ENCODE data around the gene GABRA5.
"Not testable (repeated sequence)": the region's sequence is repeated elsewhere in the genome, so short reads cannot be mapped to it uniquely, and the experiment has no call there.

The GABRA5 gene

GRCh38 chr15:26877831-26878230 lies 11.0 kb downstream of the GABRA5 start:
- DNase-seq (ENCODE audit: low spot score): no peak

- no peak for DNase-seq (ENCODE audit: low spot score)
These were observed 12.8 kb downstream of the GABRA5 start for GRCh38 chr15:26879706-26880105.

- no peak for DNase-seq (ENCODE audit: low spot score)
These were observed 15.2 kb downstream of the GABRA5 start for GRCh38 chr15:26882112-26882511.

GRCh38 chr15:26882616-26883365 lies 15.9 kb downstream of the GABRA5 start:
- DNase-seq (ENCODE audit: low spot score): no peak

- no peak for DNase-seq (ENCODE audit: low spot score)
These were observed 16.6 kb downstream of the GABRA5 start for GRCh38 chr15:26883466-26883865.

GRCh38 chr15:26886566-26886965 lies 19.7 kb downstream of the GABRA5 start:
- DNase-seq (ENCODE audit: low spot score): no peak

GRCh38 chr15:26887926-26888666 lies 21.2 kb downstream of the GABRA5 start:
- no peak for DNase-seq (ENCODE audit: low spot score)

GRCh38 chr15:26888761-26889160 lies 21.9 kb downstream of the GABRA5 start:
- DNase-seq (ENCODE audit: low spot score): no peak

- no peak for DNase-seq (ENCODE audit: low spot score)
These were observed 22.5 kb downstream of the GABRA5 start for GRCh38 chr15:26889298-26889898.

GRCh38 chr15:26890451-26890850 lies 23.6 kb downstream of the GABRA5 start:
- no peak for DNase-seq (ENCODE audit: low spot score)

- no peak for DNase-seq (ENCODE audit: low spot score)
These were observed 24.1 kb downstream of the GABRA5 start for GRCh38 chr15:26890988-26891387.

GRCh38 chr15:26891448-26892181 lies 24.8 kb downstream of the GABRA5 start:
- DNase-seq (ENCODE audit: low spot score): peak; percentile 88

GRCh38 chr15:26892182-26892518 lies 25.3 kb downstream of the GABRA5 start:
- DNase-seq (ENCODE audit: low spot score): no peak

GRCh38 chr15:26892678-26893077 lies 25.8 kb downstream of the GABRA5 start:
- DNase-seq (ENCODE audit: low spot score): no peak

- DNase-seq (ENCODE audit: low spot score): no peak
These were observed 26.6 kb downstream of the GABRA5 start for GRCh38 chr15:26893351-26894065.

- no peak for DNase-seq (ENCODE audit: low spot score)
These were observed 27.3 kb downstream of the GABRA5 start for GRCh38 chr15:26894181-26894580.

GRCh38 chr15:26895346-26895745 lies 28.5 kb downstream of the GABRA5 start:
- not testable (repeated sequence) for DNase-seq (ENCODE audit: low spot score)

GRCh38 chr15:26899658-26900057 lies 32.8 kb downstream of the GABRA5 start:
- DNase-seq (ENCODE audit: low spot score): no peak

GRCh38 chr15:26901041-26901440 lies 34.2 kb downstream of the GABRA5 start:
- no peak for DNase-seq (ENCODE audit: low spot score)

- DNase-seq (ENCODE audit: low spot score): no peak
These were observed 43.9 kb downstream of the GABRA5 start for GRCh38 chr15:26910715-26911114.

- DNase-seq (ENCODE audit: low spot score): no peak
These were observed 54.6 kb downstream of the GABRA5 start for GRCh38 chr15:26921433-26921832.

- no peak for DNase-seq (ENCODE audit: low spot score)
These were observed 59.2 kb downstream of the GABRA5 start for GRCh38 chr15:26926081-26926480.
